Middle frontal gyrus (tissue), 1 donor: Measurements from ENCODE around the gene HM13.
"Not testable (repeated sequence)": the region's sequence is repeated elsewhere in the genome, so short reads cannot be mapped to it uniquely, and the experiment has no call there.

Experiments used
- DNase-seq: peaks from one replicate; pipeline ENCODE4 v3.0.0-alpha.2; 2015; ENCODE audit warnings: low spot score; ENCODE audit errors: extremely low spot score

HM13 gene

DNA sequence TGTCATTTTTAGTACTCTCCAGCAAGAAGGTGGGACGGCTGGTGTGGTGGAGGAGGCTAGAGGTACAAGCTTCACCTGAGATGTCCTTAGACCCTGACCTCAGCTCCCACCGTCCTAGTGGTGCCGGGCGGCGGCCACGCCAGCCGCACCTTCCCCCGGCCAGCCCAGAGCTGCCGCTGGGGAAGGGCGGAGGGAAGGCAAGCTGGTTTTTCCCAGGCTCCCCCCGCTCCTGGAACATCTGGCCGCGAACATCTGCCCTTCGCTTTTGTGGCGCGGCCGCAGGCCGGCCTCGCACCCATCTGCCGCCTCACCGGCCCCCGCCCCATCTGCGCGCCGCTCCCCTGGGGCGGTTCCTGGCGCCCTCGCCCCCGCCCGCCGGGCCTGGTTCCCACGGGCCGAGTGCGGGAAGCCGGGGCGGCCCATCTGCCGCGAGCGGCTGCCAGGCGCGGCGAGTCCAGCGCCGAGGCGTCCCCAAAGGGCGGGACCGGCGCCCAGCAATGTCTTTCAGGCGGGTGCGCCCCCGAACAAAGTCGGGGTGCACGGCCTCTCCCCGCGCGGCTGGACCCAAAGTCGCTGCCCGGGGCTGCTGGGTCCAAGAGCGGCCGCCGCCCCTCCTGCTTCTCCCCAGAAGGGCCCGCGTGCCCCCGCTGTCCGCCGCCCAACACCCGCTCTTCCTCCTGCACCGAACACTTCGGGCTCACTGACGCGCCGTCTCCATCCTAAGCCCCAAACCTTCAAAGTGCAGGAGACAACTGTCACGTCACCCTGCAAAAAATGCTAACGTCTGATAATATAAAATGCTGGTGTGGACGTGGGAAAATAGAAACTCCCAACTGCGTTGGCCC, 73.5 kb downstream of the HM13 start:
- DNase-seq = no peak

DNA sequence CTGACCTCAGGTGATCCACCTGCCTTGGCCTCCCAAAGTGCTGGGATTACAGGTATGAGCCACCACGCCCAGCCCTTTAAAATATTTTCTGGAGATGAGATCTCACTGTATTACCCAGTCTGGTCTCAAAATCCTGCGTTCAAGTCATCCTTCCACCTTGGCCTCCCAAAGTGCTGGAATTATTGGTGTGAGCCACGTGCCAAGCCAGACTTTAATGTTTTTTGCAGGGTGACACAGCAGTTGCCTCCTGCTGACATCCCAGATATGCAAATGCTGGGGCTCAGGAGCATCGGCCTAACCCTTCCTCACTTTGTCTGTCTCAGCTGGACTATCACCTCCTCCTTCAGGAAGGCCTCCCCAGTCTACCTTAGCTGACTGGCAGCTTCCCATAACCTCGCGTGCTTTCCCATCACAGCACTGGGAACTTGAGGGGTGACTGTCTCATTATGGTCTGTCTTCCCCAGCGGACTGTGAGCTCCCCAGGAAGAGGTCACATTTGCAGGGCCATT, 76.5 kb downstream of the HM13 start:
- DNase-seq = no peak

DNA sequence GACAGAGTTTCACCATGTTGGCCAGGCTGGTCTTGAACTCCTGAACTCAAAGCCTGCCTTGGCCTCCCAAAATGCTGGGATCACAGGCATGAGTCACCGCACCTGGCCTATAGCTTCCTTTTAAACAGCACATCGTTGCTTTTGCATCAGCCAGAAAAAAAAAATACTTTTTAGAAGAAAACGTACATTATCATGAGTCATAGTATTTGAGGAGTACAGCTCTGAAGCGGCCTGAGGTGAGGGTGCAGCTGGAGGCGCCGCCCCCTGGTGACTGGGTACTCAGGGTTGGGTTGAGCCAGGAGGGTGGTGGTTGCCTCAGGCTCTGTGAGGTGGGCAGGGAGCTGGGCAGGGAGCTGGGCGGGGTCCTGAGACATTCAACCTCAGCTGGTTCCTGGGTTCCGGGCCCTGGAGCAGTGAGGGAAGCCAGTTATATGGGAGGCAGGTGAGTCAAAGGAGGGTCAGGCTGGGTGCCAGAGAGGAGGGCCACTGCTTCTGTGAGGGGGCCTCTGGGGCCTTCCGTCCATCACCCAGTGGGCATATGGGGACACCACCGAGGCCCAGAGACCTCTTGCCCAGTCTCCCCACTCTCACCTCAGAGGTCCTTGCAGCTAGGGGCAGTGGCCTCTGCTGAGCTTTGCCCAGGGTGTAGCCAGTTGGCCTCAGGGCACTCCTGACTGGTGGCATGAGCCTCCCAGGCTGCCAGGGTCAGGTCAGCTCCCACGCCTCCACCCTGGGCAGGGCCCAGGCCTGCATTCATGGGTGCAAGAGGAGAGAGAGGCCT, 79.2 kb downstream of the HM13 start:
- no peak for DNase-seq

DNA sequence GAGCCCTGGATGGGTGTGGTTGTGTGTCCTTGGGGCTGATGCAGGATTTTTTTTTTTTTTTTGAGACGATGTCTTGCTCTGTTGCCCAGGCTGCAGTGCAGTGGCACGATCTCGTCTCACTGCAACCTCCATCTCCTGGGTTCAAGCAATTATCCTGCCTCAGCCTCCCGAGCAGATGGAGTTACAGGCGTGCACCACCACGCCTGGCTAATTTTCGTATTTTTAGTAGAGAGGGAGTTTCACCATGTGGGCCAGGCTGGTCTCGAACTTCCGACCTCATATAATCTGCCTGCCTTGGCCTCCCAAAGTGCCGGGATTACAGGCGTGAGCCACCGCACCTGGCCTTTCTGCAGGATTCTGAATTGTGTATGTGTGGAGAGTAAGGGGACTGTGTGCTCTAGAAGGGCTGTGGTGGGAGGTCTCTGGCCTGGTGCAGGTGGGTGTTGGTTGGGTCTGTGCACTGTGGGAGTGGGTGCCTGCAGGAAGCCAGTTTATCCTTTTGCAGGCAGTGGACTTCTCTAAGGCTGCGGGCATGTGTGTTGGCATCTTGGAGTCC, 79.8 kb downstream of the HM13 start:
- DNase-seq = no peak

DNA sequence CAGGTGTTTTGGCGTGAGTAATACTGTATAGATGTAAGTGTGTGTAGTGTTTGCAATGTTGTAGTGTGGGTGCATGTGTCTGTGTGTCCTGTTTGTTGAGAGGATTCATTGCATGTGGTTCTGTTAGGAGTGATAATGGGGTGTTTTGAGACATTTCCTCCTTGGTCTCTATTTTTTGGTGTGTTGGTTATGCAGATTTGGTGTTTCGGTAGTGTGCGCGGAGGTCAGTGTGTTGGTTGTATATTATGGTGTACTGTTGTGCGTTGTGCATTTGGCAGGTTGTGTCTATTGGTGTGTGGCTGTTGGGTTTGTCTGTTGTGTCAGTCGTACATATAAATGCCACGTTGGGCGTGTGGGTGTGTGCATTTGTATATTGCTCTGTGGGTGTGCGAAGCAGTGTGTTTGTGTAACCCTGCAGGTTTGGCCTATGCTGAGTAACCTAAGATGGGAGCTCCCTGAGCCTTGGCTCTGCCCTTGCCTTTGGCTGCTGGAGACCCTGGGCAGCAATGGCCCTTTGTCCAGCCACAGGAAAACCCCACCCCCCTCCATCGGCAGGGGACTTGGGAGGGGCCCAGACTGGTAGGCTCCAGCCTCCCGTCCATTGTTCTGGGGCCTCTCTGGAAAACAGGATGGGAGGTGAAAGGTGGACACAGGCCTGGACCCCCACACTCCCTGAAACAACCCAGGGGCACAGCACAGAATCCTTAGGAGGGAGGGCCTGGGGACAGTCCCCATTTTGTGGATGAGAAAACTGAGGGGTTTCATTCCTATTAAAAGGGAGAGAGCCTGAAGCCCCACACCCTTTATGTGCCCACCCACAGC, 80.5 kb downstream of the HM13 start:
- DNase-seq = no peak

DNA sequence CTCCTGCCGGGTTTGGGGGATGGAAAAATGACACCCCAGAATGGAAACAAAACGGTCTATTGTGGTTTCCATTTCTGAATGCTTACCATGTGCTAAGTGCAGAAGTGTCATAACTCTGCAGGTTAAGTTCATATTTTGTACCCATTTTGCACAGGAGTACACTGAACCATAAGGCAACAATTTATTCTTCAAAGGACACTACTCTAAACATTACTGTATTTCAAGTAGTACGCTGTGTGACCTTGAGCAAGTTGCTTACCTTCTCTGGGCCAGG, 81.1 kb downstream of the HM13 start:
- no peak for DNase-seq

DNA sequence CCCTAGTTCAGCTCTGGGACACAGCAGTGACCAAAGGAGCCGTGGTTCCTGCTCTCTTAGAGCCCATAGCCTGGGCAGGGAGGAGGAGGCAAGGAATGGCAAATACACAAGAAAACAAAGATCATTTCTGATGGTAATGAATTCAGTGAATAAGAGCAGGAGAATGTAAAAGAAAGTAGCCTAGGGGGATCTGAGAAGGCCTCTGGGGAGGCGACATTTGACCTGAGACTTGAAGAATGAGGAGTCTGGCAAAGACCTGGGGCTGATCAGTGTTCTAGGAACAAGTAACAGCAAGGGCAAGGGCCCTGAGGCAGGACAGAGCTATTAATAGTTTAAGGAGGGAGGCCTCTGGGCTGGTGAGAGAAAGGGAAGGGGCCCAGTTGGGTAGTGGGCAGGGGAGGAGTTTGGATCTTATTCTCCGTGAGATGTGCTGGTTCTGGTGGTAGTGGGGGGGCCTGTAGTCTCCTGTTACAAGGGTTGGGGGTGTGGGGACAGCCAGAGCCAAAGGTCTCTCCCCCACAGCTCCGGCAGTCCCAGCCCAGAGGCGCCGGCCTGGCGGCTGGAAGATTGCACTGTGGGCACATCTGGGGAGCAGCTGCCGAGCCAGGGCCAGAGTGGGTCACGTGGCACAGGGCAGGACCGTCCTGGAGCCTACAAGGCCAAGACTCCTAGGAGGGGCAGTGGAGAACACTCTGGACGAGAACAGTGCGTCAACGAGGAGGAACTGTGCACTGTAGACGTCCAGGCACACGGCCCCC, 81.6 kb downstream of the HM13 start:
- DNase-seq = no peak

DNA sequence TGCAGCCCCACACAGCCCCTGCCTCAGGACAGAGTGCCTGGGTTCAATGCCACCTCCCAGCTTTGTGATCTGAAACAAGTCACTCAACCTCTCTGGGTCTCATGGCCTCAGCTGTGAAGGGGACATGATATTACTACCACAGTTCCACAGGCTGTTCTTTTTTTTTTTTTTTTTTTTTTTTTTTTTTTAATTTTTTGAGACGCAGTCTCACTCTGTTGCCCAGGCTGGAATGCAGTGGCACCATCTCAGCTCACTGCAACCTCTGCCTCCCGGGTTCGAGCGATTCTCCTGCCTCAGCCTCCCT, 82.1 kb downstream of the HM13 start:
- not testable (repeated sequence) for DNase-seq

DNA sequence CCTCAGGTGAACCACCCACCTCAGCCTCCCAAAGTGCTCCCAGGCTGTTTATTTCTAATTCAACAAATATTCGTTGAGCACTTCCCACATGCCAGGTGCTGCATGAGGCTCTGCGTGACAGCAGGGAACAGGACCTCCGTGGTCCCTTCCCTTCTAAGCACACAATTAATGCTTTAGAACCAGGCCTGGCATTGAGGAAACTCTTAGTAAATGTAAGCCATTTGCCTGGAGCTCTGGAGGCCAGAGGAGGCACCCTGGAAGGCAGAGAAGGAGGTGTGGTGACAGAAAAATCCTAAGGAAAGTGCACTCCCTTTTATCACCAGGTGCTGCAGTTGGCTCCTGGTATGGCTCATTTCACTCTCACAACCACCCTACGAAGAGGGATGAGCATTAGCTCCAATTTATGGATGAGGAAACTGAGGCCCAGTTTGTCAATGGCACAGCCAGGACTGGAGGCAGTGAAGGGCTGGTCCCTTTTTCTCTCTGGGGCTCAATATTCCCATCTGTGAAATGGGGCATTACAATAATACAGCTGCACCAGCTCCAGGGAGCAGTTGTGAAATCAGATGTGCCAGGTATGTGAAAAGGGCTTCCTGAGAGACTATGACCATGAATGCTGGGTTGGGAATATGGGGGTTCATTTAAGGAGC, 82.7 kb downstream of the HM13 start:
- DNase-seq = no peak

DNA sequence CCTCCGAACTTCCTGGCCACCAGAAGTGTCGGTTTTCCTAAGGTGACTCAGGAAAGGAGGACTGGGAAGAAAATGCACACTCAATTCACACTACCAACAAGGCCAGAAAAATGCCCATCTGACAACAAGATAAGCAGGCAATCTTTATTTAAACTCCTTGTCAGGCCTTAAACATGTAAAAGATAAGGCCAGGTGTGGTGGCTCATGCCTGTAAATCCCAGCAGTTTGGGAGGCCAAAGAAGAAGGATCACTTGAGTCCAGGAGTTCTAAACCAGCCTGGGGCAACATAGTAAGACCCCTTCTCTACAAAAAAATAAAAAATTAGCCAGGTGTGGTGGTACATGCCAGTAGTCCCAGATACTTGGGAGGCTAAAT, 83.2 kb downstream of the HM13 start:
- no peak for DNase-seq

DNA sequence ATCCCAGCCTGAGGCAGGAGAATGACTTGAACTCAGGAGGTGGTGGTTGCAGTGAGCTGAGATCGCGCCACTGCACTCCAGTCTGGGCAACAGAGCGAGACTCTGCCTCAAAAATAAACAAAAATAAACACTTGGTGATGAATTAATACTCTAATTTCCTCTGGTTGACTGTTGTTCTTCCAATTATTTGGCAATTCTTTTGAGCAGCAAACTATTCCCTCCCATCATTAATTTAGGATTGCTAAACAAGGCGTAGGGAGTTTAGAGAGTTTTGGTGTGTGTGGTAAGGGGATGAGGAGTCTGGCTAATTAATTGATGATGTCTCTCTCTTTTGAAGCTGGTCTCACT, 88.2 kb downstream of the HM13 start:
- DNase-seq = no peak

DNA sequence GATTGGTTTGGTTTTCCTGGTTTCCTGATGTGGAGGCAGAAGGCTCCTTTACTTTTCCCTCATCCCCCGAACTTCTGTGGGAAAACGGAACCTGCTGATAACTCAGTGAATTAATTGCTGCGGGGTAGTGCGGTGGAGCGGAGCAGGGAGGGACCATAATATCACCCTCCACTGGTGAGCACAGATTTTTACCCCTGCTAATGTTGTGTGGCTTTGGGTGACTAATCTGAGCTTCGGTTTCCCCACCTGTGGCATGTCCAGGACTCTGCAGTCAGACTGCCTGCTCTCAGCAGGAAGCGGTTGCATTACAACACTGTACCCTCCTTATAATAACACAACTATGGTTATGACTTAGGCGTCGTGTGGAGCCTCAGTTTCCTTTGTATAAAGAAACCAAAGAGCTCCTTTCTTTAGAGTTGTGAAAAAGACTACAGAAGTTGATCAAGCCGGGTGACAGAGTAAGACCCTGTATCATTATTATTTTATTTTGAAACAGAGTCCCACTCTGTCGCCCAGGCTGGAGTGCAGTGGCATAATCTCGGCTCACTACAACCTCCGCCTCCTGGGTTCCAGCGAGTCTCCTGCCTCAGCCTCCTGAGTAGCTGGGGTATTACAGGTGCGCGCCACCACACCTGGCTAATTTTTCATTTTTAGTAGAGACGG, 88.7 kb downstream of the HM13 start:
- DNase-seq = no peak

DNA sequence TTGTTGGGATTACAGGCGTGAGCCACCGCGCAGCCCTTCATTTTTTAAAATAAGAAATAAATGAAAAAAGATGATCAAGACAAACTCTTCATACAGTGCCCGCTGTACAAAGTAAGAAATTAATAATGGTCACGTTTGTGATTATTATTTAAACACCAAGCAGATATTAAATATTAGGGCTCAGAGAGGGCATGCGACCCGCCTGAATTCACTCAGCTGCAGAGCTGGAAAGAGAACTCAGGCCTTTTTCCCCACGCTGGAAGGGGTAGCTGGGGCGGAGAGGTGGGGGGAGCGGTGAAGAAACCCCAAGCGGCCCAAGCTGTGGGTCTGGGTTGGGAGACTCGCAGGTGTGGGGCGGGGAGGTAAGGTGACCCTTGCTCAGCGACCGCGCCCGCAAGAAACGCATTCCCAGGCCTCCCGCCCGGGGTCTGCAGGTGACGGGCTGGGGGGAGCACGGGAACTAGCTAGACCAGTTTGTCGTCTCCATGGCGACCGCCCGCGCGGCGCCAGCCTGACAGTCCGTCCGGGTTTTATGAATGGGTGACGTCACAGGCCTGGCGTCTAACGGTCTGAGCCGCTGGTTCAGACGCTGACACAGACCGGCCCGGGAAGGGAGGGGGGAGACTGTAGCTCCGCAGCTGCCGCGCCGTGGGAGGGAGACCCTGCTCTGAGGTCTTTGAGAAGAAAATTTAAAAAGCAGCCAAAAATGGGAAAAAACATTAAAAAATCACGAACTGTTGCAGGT, 89.8 kb downstream of the HM13 start:
- peak; percentile 70 for DNase-seq

DNA sequence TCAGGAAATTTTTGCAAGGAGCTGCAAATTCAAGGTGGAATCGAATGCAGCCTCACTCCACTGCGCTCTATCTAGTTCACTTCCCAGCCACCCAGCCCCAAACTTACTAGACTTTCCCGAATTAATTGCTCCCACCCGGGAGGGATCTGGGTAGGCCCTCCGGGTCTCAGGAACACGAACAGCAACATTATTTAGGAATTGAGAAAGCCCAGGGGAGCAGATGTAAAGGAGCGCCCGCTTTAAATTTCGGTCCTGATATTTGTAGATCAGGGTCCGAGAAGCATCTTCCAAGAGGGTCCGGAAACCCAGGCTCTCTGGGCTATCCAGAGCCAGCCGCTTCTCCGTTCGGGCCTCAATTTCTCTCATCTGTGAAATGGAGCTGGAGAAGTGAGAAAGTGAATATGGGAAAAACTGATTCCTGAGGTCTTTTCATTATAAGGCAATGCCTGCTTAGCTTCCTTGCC, 90.4 kb downstream of the HM13 start:
- no peak for DNase-seq

DNA sequence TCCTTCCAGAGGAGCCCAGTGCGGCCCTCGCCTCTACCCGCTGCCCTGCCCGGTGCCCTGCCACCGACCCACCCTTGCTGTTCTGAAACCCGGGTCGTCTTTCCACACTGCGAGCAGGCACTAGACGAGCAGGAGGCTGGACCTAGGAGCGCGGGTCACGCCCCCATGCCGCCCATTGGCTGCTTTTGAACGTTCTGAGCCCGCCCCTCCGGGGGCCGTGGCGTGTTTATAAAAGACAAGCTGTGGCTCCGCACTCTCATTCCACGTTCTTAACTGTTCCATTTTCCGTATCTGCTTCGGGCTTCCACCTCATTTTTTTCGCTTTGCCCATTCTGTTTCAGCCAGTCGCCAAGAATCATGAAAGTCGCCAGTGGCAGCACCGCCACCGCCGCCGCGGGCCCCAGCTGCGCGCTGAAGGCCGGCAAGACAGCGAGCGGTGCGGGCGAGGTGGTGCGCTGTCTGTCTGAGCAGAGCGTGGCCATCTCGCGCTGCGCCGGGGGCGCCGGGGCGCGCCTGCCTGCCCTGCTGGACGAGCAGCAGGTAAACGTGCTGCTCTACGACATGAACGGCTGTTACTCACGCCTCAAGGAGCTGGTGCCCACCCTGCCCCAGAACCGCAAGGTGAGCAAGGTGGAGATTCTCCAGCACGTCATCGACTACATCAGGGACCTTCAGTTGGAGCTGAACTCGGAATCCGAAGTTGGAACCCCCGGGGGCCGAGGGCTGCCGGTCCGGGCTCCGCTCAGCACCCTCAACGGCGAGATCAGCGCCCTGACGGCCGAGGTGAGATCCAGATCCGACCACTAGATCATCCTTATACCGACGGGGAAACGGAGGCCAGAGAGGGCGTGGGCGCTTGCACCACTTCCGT, 91.0 kb downstream of the HM13 start, which contains the start of gene ID1:
Gene ID1 (plus strand): TSS at position 259 of the 871 bp plus-strand sequence. CDS start 99 bp downstream, at position 358.
- peak; percentile 86 for DNase-seq

DNA sequence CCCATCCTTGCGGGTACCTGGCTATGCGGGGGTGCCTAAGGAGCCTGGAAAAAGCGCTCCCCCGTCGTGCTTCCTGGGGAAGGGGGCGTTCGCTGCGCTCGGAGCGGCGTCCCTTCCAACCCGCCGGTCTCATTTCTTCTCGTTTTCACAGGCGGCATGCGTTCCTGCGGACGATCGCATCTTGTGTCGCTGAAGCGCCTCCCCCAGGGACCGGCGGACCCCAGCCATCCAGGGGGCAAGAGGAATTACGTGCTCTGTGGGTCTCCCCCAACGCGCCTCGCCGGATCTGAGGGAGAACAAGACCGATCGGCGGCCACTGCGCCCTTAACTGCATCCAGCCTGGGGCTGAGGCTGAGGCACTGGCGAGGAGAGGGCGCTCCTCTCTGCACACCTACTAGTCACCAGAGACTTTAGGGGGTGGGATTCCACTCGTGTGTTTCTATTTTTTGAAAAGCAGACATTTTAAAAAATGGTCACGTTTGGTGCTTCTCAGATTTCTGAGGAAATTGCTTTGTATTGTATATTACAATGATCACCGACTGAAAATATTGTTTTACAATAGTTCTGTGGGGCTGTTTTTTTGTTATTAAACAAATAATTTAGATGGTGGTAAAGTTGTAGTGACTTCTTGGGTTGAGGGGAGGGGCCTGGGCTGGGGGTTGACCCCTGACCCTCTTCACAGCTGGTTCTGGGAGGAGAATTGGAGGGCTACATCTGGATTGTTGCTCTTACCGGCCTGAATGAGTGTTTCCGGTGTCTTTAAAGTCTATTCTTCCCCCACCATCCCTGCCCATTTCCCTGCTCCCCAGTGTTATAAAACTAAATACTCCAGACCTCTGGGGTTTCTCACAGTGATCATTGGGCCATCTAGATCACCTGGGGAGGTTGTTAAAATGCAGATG, 91.9 kb downstream of the HM13 start:
- DNase-seq = no peak
